ENCODE measurements around the gene RNF169.

- TF ChIP-seq GATA3 (IDR thresholded peaks at IDR 0.05; ENCODE audit: low read depth, low read length) (no peak), GATA2 (IDR thresholded peaks at IDR 0.05; ENCODE audit: low read depth, low read length) (no peak)
Observed at GRCh38 chr11:74846770-74847169, 98.1 kb downstream of the RNF169 start.
